Tongue (tissue), 2 donors: ENCODE measurements around the gene SPECC1. TPM values are rescaled to one million over a fixed set of nuclear protein-coding genes. Genes with fewer than 3 reads are reported as not detected.
"Not testable (repeated sequence)": the region's sequence is repeated elsewhere in the genome, so short reads cannot be mapped to it uniquely, and the experiment has no call there.

ENCODE experiments used
- DNase-seq: peaks from one replicate; pipeline ENCODE4 v3.0.0-alpha.2; 2015
- total RNA-seq: library from RNA; depleted of rRNA; stranded (reverse); fragments of >200 nt; gene quantifications from one replicate; pipeline ENCODE4 v1.2.3, GENCODE V29; 2014

Gene SPECC1
- total RNA-seq, 1 donor from 2014 or later: 23.1 TPM

DNA sequence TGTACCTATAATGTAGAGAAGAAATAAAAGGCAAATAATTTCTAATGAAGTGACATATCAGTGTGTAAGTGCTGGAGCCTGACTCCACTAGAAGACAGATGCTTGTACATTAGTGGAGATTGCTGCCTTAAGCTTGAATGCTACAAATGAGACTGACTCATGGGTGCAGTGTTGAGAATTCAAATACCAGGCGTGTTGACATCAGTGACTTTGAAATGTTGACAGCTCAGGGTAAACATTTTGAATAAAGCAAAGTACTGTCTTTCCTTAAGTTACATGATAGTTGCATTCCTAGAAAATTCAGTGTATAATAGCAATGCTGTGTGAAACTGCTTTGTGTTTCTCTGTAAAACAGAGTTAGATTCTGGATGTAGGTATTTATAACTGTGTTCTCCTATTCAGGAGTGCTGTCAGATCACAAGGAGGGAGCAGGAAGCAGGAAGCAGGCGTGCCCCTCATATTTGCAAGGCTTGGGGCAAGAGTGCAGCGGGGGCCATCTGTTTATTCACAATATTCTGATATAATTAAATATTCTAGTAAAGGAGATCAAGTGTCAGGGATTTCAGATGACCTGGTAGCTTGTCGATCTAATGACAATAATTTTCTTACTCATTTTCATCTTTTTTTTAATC is 119.0 kb downstream of the SPECC1 start:
- DNase-seq: no peak

DNA sequence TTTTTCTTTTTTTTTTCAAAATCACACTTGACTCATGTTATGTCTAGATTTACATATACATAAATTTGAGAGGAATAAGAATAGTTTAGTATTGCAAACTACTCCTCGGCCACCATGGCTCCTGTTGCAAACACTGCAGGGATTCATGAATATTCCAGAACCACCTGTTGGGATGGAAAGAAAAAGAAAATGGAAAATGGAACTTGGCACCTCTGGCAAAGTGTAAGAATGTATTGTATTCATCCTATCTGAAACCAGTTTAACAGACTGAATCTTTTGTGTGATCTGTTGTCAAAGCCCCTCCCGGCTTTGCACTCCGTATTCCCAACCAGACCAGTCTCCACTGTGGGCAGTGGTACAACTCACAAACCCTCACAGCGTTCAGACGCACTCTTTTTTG is 124.4 kb downstream of the SPECC1 start:
- no peak for DNase-seq

DNA sequence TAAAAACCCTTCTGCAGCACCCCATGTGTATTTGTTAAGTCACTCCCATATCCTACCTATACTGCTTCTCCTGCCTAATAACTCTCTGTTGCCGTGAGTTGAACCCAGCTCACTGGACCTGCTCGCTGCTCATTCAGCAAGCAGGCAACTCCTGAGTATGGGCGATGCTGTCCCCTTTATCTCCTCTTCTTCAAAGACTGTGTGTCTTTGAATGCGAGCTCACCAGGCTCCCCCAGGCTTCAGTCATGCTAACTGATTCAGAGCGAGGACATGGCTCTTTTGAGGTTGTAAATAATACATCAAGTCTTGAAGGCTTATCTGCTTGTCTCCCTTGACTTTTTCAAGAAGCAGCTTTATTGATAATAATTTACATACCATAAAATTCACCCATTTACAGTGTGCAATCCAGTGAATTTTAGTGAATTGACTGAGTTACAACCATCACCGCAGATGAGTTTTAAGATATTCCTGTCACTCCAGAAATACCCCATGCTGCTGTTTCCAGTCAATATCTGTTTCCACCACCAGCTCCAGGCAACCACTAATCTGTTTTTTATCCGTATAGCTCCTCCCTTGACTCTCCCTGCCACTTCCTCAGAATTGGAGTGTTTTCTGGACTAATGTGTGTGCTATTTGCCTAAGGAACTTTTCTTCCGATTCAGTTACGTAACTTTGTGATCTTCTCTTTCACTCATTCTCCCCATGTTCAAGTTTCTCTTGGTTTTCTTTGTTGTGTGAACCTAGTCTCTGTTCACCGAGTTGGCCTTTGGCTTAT is 132.2 kb downstream of the SPECC1 start:
- DNase-seq: no peak

DNA sequence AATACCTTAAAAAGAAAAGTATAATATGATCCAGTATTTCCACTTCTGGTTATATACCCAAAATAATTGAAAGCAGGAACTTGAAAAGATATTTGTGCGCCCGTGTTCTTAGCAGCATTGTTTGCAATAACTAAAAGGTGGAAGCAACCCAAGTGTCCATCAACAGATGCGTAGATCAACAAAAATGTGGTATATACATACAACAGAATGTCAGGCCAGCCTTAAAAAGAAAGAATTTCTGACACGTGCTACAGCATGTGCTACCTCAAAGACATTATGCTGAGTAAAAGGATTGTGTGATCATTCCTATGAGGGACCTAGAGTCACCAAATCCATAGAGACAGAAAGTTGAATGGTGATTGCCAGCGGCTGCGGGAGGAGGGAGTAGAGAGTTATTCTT is 133.1 kb downstream of the SPECC1 start:
- peak; percentile 24 for DNase-seq

DNA sequence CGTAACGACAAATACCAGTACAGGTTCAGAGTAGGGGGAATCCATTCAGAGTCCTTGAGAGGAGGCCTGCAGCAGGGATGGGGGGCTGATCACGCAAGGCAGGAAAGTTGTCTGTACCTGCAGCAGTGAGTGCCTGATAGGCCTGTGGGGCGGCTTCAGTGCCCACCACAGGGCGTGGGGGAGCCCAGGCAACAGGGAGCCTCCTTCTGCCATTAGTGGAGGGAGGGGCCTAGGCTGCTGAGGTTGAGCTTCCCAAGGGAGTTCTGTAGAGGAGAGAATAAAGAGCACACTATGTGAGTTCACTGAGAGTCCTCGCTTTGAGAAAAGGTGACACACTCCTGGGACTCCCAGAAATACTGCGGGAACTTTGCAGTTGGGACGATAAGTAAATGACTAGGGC is 134.6 kb downstream of the SPECC1 start:
- no peak for DNase-seq

DNA sequence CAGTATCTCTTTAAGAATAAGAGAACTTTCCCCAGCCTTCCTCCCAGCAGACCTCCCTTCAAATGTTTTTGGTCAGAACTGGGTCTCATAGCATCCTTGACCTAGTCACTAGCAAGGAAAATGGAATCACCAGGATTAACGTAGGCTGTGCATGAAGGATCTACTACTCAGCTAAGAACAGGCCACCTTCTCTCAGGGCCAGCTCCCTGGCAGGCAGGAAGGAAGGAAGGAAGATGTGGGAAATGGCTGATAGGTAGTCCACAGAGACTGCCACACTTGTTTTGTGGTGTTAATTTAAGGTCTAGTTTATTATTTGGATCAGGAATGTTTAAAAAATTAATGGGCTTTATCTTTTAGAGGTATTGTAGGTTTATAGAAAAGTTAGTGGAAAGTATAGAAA is 136.4 kb downstream of the SPECC1 start:
- no peak for DNase-seq

DNA sequence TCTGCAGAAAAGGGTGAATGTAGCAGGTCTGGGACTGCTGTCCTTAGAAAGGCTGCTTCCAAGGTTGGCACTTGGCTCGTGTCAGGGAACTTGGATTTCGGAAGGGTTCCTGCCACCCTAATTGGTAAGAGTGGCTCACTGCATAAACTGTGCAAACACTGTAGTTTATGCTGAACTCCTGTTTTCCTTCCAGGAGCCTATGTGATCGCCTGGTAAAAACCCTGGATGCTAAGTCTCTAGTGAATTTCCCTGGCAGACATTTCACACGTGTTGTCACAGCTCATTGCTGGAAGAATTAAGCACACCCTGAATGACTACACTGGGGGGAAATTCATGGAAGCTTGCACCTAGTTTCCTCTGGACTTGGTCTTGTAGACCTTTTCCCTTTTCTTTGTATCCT is 140.1 kb downstream of the SPECC1 start:
- no peak for DNase-seq

DNA sequence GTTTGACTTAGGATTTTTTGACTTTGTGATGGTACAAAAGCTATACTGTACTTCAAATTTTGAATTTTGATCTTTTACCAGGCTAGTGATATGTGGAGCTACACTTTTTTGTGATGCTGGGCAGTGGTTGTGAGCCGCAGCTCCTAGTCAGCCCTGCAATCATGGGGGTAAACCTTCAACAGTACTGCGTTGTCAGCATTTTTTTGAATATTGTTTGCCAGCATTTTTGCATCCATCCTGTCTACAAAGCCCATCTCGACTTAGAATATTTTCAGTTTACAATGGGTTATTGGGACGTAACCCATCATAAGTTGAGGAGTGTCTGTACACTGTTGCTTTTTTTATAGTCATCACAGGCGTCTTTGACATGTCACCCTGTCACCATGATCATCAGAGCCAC is 142.0 kb downstream of the SPECC1 start:
- no peak for DNase-seq

DNA sequence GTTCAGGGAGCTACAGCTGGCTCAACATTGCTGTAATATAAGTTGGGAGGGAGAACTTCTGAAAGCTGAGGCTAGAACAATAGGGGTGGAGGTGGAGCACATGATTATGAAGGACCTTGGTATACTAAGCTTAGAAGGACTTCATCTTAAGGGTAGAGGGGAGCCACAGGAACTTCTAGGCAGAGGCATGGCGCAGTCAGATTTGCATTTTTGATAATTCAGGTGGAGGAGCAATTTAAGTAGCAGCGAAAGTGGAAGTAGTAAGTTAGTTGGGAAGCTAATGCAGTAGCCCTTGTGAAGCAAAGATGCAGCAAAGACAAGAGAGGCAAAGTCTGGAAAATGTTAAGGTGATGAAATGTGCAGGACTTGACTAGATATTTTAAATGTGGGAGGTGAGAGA is 144.1 kb downstream of the SPECC1 start:
- no peak for DNase-seq

DNA sequence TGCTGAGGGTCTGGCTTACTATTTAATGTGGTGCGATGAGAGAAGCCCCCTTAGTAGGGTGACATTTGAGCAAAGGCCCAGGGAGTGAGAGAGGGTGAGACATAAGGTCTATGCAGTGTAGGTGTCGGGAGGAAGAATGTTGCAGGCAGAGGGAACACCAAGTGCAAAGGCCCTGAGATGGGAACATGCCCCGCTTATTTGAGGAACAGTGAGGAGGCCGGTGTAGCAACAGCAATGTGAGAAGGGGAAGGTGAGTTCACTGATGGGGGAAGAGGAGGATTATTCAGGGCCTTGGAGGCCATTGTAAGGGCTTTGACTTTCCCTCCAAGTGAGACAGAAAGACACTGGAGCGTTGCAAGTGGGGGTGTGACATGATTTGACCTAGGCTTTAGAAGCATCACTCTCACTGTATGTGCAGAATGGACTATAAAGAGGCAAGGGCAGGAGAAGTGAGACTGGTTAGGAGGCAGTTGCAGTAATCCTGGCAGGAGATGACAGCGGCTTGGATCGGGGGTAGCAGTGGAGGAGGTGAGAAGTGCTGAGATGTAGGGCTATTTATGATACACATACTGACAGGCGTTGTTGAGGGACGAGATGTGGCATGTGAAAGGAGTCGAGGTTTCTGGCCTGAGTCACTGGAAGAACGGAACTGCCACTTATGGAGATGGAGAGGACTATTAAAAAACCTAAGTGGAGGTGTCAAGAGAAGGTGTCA is 145.3 kb downstream of the SPECC1 start:
- DNase-seq: no peak

DNA sequence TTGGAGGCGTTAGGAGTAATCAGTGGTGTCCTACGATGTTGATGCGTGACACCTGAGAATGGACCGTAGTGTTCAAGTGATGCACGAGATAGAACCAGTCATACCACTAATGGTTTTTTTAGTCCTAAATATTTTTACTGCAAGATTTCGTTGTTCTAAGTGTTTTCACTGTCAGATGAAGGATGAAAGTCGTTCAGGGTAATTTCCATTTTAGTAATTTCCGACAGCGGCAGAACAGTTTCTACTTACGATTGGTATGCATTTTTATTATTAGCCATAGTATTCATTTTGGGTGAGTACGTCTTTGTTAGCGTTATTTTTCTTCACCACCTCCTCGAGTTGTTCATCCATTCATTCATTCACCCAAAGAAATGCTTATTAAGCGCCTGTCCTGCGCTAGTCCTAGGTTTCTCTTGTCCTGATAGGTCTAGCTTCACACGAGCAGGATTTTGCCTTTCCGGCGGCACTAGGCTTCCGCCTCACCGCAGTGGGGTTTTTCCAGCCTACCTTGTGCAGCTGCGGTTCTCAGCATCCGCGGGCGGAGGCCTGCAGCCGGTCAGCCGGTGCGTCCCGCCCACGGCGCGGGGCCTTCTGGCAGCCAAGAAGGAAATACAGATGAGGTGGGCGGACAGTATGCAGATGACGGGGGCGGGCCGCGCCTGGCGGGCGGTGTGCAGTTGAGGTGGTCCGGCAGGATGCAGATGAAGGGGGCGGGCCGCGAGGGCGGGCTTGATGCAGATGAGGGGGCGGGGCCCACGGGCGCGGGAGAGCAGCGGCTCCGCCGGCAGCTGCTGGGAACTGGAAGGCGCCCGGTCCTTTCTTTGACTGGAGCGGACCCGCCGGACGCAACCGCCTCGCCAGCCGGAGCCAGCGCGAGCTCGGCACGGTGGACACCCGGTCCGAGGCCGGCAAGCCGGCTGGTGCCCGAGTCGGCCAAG is 146.4 kb downstream of the SPECC1 start:
- peak; percentile 98 for DNase-seq

DNA sequence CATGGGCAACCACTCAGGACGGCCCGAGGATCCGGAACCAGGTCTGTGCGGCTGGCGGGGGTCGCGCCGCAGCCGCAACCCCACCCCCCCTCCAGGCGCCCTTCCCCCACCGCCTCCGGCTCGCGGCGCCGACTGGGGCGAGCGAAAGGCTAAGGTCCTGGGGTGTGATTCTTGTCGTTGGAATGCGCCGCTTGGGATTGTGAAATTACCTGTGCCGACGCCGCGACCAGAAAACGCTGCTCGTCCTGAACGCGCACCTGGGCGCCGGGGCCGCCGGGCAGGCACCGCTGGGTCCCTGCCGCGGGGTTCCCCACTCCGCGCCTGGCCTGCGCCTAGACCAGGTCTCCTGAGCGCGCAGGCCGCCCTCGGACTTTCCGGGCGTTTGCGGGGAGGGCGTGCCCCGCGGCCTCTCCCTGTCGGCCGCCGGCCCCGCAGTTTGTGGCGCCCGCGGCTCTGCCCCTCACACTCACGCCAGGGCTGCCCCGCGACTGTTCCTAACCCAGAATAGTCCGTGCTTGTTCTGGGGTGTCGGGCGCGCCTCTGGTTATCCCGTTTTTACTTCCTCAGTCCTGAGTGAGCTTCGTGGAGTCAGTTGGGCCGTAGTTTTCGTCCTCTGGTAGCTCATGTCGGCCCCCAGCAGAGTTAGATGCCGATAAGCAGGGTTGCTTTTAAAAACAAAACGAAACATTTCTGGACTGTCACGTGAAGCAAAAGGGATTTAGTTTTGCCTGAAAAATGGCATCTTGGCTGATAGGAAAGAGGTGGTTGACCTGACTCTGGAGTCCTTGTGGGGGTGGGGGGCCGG is 147.2 kb downstream of the SPECC1 start:
- DNase-seq: peak; percentile 32

DNA sequence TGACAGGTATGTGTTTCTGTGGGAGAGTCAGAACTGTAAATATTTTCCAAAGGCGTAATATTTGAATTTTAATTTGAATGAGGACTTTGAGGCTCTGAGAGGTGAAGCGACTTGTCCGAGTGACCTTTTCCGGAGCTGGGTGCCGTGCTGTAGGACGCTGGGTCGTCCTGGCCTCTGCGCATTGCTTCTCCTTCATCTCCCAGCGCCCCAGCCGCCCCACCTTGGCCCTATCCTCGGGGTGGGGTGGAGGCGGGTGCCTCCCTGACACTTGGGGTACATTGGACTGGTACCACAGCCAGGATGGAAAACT is 147.8 kb downstream of the SPECC1 start:
- DNase-seq: no peak

DNA sequence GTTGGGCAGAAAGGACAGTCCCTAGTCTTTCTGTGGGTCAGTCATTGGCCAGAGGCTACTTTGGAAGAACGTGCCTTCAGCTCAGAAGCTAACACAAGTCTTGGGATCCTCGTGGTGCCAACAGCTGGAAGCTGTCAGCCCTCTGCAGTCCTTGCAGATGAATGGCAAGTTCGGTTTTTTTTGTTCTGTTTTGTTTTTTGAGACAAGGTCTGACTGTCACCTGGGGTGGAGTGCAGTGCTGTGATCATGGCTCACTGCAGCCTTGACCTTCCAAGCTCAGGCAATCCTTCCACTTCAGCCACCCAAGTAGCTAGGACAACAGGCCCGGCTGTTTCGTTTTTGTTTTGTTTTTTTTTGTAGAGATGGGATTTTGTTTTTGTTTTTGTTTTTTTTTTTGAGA is 149.4 kb downstream of the SPECC1 start:
- no peak for DNase-seq

DNA sequence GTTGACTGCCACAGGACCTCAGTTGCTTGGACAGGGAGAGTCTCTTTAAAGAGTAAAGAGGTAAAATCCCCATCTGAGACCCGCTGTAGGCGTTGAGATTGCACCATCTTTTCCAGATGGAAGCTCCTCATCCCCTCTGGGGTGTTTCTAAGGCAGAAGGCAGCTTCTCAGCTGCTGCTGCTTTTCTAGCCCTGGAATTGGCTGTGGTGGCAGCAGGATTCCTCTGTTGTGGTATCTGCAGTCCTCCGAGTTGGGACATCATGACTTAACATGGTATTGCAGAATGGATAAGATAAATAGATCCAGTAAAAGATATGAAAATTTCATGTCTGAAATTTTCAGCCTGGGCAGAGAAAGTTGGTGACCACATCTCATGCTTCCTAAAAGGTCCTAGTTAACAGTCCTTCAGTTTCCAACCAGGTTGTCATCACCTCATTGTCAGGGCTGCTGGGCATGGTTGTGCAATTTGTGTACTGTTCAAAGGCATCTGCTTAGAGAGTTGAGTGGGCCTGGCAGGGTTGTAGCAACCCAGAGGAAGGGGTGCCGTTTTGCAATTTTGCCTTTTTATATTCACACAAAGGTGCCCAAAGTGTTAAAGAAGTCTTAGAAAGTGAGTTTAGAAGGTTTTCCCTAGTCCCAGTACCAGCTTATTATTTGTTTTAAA is 150.4 kb downstream of the SPECC1 start:
- DNase-seq: no peak

DNA sequence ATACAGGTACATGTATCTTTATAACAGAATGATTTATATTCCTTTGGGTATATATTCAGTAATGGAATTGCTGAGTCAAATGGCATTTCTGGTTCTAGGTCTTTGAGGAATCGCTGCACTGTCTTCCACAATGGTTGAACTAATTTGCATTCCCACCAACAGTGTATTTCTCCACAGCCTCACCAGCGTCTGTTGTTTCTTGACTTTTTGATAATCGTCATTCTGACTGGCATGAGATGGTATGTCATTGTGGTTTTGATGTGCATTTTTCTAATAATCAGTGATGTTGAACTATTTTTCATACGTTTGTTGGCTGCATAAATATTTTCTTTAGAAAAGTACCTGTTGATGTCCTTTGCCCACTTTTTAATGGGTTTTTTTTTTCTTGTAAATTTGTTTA is 156.4 kb downstream of the SPECC1 start:
- not testable (repeated sequence) for DNase-seq

DNA sequence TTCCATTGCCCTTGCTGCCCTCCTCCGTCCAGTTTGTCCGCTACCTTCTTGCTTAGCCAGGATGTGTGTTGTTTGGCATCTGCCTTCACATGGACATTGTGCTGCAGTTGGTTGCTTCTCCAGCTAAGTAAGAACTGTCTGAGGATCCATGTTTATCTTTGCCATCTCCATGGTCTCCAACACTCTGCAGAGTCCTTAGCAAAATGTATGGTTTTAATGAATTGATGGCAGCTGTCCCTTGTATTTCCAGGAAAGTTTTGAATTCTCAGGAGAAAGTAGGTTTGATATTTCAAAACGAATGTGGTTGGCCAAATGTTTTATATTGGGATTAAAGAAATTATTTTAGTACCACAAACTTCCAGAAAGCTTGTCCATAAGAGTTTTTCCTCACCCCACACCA is 160.9 kb downstream of the SPECC1 start:
- no peak for DNase-seq

DNA sequence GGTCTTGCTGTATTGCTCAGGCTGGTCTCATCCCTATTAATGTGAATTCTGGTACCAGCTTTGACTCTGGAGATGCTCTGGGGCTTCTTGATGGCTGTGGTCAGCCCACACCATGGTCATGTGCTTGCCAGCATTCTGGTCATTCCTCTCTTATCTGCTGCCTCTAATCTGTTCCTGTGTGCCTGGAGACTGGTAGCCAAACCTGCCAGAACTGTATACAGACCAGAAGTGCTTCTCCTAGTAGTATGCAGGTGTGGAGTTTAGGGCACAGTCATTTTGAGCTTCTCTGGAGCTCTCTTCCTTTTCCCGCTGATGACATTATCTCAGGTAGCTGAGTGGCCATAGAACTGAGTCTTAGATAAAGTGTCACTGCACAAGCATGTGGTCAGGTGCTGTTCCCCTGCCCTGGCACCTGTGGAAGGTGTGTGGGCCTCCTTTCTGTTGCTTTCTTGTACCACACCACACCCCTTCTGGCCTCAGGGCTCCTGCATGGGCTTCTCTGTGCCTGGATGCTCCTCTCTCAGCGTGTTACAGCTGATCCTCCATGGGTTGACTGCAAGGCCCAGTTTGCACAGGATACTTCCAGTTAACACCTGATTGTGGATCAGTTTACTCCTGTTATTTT is 162.7 kb downstream of the SPECC1 start:
- DNase-seq: no peak

DNA sequence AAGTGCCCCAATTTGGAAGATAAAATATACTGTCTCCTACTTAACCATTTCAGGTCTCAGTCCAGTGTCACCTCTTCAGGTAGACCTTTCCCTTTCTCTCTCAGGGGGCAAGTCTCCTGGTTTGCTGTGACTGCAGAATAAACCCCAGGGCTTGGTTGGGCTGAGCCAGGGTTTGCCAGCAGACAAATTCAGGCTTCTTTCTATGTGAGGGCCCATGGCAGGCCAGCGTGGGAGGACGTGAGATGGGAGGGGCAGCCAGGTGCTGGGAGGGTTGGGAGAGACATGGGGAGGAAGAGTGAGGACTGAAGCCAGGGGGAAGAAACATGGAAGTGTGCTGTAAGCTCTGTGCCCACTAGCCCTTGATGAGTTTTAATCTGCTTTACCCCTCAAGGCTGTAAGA is 163.2 kb downstream of the SPECC1 start:
- no peak for DNase-seq

DNA sequence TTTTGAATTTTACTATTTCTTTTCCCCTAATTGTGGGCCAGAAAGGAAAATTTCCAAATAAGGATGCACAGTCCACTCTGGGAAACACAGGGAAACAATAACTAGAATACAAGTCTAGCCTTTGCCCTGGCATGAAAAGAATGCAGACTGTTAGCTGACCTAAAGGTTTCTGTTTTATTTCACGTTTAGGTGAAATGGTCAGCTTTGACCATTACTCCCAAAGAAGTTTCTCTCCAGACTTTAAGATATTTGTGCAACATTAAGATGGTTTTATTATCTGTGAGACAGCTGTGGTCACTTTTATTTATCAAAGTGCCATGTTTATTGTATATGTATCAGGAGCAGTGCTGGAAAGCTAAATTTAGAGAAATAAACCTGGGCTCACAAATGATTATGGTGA is 163.9 kb downstream of the SPECC1 start:
- DNase-seq: no peak
